HepG2 (cell line): ENCODE results near the gene CNDP1. TPM values are rescaled to one million over a fixed set of nuclear protein-coding genes. Genes with fewer than 3 reads are reported as not detected.

Source experiments
- DR1 ChIP-seq: sonication (generic); formaldehyde crosslinking; IDR thresholded peaks from 2 replicates; pipeline ENCODE4 v1.8.0; 2021; ENCODE audit warnings: mild to moderate bottlenecking, missing genetic modification reagents, inconsistent platforms
- SNAPC4 ChIP-seq: sonication (generic); formaldehyde crosslinking; IDR thresholded peaks from 2 replicates; pipeline ENCODE4 v1.4.0; 2020; ENCODE audit warnings: mild to moderate bottlenecking, missing genetic modification reagents
- ZFP82 ChIP-seq: sonication (generic); formaldehyde crosslinking; IDR thresholded peaks from 2 replicates; pipeline ENCODE4 v1.5.1; 2020; ENCODE audit warnings: mild to moderate bottlenecking, missing genetic modification reagents, borderline replicate concordance
- polyA plus RNA-seq, 8 experiments: library from polyadenylated mRNA; depleted of rRNA in 3 of 8; stranded (reverse) in 7 of 8; unstranded in 1 of 8; fragments of >200 nt; fragmentation: Illumina TruSeq in 4 of 8; extraction: Trizol in 4 of 8; gene quantifications; 2 replicates each; pipeline versions ENCODE4 v1.2.1 to v1.2.3, GENCODE V29; 2011 to 2016; ENCODE audit warnings: low read depth in 4 of 8, missing spikeins in 1 of 8, mixed read lengths in 1 of 8; ENCODE audit not compliant: insufficient read depth in 1 of 8
- total RNA-seq, 5 experiments: library from RNA; depleted of rRNA; stranded (reverse); fragments of >200 nt; fragmentation: Illumina TruSeq; extraction: Trizol; gene quantifications; 2 replicates each; pipeline ENCODE4 v1.2.3, GENCODE V29; 2016; ENCODE audit warnings: low read depth in 1 of 5
- TF ChIP-seq, protein P1 (sequence below): sonication (generic); formaldehyde crosslinking; IDR thresholded peaks from 2 replicates; pipeline ENCODE4 v1.5.0; 2020; ENCODE audit warnings: mild to moderate bottlenecking, missing genetic modification reagents, moderate library complexity
- TF ChIP-seq, protein P2 (sequence below): sonication (generic); formaldehyde crosslinking; IDR thresholded peaks from 2 replicates; pipeline ENCODE4 v1.5.0; 2020; ENCODE audit warnings: missing genetic modification reagents, mild to moderate bottlenecking, borderline replicate concordance
- TF ChIP-seq, protein P3 (sequence below): sonication (generic); formaldehyde crosslinking; IDR thresholded peaks from 2 replicates; pipeline ENCODE4 v1.5.0; 2020; ENCODE audit warnings: missing genetic modification reagents

Gene CNDP1
- total and polyA plus RNA-seq, 2 of the 13 experiments (the other 11 are each of a cell fraction or from before 2014, with no cell fraction given), result 0.01 TPM; not detected in 1

GRCh38 chr18:74497324-74497676 lies 37.0 kb upstream of the CNDP1 start (continued):
- TF ChIP-seq SNAPC4 (CRISPR knock-in tag) (no peak), DR1 (CRISPR knock-in tag) (no peak), ZFP82 (no peak)
- TF ChIP-seq, protein P1, sequence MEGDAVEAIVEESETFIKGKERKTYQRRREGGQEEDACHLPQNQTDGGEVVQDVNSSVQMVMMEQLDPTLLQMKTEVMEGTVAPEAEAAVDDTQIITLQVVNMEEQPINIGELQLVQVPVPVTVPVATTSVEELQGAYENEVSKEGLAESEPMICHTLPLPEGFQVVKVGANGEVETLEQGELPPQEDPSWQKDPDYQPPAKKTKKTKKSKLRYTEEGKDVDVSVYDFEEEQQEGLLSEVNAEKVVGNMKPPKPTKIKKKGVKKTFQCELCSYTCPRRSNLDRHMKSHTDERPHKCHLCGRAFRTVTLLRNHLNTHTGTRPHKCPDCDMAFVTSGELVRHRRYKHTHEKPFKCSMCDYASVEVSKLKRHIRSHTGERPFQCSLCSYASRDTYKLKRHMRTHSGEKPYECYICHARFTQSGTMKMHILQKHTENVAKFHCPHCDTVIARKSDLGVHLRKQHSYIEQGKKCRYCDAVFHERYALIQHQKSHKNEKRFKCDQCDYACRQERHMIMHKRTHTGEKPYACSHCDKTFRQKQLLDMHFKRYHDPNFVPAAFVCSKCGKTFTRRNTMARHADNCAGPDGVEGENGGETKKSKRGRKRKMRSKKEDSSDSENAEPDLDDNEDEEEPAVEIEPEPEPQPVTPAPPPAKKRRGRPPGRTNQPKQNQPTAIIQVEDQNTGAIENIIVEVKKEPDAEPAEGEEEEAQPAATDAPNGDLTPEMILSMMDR (CRISPR knock-in tag), result no peak
- TF ChIP-seq, protein P2, sequence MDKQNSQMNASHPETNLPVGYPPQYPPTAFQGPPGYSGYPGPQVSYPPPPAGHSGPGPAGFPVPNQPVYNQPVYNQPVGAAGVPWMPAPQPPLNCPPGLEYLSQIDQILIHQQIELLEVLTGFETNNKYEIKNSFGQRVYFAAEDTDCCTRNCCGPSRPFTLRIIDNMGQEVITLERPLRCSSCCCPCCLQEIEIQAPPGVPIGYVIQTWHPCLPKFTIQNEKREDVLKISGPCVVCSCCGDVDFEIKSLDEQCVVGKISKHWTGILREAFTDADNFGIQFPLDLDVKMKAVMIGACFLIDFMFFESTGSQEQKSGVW, result no peak
- TF ChIP-seq, protein P3, sequence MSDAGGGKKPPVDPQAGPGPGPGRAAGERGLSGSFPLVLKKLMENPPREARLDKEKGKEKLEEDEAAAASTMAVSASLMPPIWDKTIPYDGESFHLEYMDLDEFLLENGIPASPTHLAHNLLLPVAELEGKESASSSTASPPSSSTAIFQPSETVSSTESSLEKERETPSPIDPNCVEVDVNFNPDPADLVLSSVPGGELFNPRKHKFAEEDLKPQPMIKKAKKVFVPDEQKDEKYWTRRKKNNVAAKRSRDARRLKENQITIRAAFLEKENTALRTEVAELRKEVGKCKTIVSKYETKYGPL (CRISPR knock-in tag), result no peak
